AG04450 (cell line): Measurements from ENCODE around the gene BCL2L2. TPM values are rescaled to one million over a fixed set of nuclear protein-coding genes. Genes with fewer than 3 reads are reported as not detected.

ENCODE experiments used
- CTCF ChIA-PET: fragments of 300-600, 350-600 bp; formaldehyde crosslinking; extraction: SDS; loops from one replicate; lab custom pipeline; 2022; ENCODE audit warnings: antibody characterized with exemption, inconsistent platforms; lab: Charles Lee
- POLR2A ChIA-PET: fragments of 350-600 bp; formaldehyde crosslinking; extraction: SDS; loops from one replicate; lab custom pipeline; 2021; ENCODE audit warnings: antibody characterized with exemption, inconsistent platforms; lab: Yijun Ruan, JAX
- DNase-seq: peaks from one replicate; pipeline ENCODE4 v3.0.0-alpha.2; 2011; ENCODE audit warnings: low read depth, low spot score
- H3K27ac ChIP-seq: one replicate; pipeline ENCODE4 v1.5.1; 2012; ENCODE audit warnings: low read depth, low read length, control low read depth
- H3K27me3 ChIP-seq: one replicate; pipeline ENCODE4 v1.6.0; 2012; ENCODE audit warnings: low read length; ENCODE audit not compliant: control insufficient read depth, insufficient read depth
- H3K4me3 ChIP-seq: 2 replicates; pipeline ENCODE4 v1.5.1; 2011; ENCODE audit warnings: mild to moderate bottlenecking, low read depth, low read length, control low read depth
- H3K9me3 ChIP-seq: 2 replicates; pipeline ENCODE4 v1.5.1; 2012; ENCODE audit warnings: low read length; ENCODE audit not compliant: control insufficient read depth, insufficient read depth
- polyA plus RNA-seq: library from polyadenylated mRNA; depleted of rRNA; stranded (reverse); fragments of >200 nt; gene quantifications from 2 replicates; pipeline ENCODE4 v1.2.3, GENCODE V29; 2011
- TF ChIP-seq, protein P1 (sequence below): IDR thresholded peaks from 2 replicates; pipeline ENCODE4 v1.5.1; 2011; ENCODE audit warnings: low read depth, low read length, control low read depth, inconsistent platforms

BCL2L2 gene
- polyA plus RNA-seq, 1 experiment: 21.5 TPM

DNA sequence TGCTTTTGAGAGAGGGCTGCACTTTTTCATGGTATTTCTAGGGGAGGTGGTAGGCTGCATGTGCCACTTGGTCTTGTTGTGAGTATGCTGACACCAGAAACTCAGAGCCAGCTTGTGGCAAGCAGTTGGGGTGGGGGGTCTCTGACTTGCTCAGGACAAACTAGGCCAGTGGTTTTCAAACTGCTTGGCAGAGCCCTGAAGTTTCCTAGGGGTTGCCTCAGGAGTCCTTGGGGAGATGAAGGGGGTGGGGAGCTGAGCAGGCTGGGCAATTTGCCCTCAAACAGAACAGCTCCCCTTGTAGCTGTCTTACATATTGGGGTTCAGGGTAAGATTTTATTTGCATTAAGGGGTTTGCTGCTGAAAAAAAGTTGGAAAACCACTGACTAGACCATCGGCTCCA, 3.9 kb downstream of the BCL2L2 start:
- H3K4me3 ChIP-seq: no peak overlapping the region
- DNase-seq: no peak
- H3K9me3 ChIP-seq: no peaks in the 10 kb centered on the region; the same call in 1 of the 2 replicates
- H3K27ac ChIP-seq: no peak overlapping the region
- TF ChIP-seq, protein P1, sequence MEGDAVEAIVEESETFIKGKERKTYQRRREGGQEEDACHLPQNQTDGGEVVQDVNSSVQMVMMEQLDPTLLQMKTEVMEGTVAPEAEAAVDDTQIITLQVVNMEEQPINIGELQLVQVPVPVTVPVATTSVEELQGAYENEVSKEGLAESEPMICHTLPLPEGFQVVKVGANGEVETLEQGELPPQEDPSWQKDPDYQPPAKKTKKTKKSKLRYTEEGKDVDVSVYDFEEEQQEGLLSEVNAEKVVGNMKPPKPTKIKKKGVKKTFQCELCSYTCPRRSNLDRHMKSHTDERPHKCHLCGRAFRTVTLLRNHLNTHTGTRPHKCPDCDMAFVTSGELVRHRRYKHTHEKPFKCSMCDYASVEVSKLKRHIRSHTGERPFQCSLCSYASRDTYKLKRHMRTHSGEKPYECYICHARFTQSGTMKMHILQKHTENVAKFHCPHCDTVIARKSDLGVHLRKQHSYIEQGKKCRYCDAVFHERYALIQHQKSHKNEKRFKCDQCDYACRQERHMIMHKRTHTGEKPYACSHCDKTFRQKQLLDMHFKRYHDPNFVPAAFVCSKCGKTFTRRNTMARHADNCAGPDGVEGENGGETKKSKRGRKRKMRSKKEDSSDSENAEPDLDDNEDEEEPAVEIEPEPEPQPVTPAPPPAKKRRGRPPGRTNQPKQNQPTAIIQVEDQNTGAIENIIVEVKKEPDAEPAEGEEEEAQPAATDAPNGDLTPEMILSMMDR: no peak
- CTCF ChIA-PET: interaction anchor here (1.0 to 3.2 kb wide), 2 partner anchors 8 to 9 kb away, joined by 4 to 20 read pairs; partner anchors contain the start of gene PPP1R3E
- POLR2A ChIA-PET: interaction anchor here (2.1 kb wide), 1 partner anchor 11 kb away, joined by 8 read pairs; the partner anchor contains the start of gene PABPN1
- H3K27me3 ChIP-seq: no peaks in the 10 kb centered on the region

DNA sequence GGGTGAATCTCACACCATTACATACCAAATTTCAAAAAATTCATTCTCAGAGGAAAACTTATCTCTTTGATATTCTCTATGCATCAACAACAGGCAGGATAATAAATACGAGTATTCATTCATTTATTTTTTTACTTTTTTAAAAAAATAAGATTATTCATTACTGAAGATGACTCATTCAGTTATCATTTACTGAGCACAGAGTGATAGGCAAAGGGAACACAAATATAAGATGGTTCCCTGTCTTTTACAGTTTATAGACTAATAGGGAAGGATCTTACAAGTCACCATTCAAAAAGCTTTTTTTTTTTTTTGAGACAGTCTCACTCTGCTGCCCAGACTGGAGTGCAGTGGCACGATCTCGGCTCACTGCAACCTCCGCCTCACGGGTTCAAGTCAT, 9.7 kb downstream of the BCL2L2 start:
- POLR2A ChIA-PET: interaction anchor here (0.7 kb wide), 1 partner anchor 11 kb away, joined by 5 read pairs; no protein-coding TSS in a partner anchor
- Histone ChIP-seq H3K27me3 (no peaks in the 10 kb centered on the region), H3K27ac (no peak overlapping the region), H3K9me3 (no peaks in the 10 kb centered on the region), H3K4me3 (no peak overlapping the region)
- TF ChIP-seq, protein P1: no peak
- CTCF ChIA-PET: interaction anchor here (0.6 to 1.5 kb wide), 3 partner anchors 15 to 17 kb away, joined by 3 to 4 read pairs (median 3); no protein-coding TSS in a partner anchor
- no peak for DNase-seq

DNA sequence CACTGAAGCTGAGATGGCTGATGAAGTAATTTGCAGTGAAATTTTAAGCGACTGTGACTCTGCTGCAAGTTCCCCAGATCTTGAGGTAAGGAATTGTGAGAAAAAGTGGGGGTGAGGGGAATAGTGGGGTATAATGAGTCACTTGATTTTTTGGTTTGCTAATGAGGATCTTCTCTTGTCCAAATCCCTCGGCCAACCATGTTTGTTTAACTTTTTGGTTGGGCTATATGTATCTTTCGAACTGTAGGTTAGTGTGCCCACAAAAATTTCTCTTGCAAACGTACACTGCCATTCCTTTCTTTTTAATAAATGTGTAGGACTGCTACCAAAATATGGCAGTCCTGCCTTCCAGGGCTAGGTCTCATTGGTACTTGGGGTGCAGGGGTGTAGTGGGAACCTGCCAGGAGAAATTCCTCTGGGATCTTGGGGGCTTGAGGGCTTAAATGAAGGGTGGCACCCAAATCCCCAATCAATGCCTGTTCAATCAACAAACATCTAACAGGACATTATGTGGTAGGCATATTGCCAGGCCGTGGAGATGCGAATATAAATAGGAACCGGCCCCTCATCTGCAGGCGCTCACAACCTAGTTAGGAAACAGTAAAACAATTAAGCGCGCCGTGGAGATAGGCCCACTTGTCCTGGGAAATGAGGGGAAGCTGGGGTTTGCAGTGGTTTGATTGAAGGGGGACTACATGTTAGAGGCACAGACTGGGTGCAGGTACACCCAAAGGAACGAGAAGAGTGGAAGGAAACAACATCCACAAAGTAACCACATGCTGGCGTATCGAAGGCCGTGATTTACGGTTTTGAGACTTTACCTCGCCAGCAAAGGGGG, 13.3 kb downstream of the BCL2L2 start:
- Histone ChIP-seq H3K27ac (peak overlapping the region; percentile 93), H3K4me3 (no peak overlapping the region), H3K27me3 (no peaks in the 10 kb centered on the region), H3K9me3 (no peaks in the 10 kb centered on the region)
- TF ChIP-seq, protein P1: no peak
- POLR2A ChIA-PET: interaction anchor here (1.0 to 3.2 kb wide), 2 partner anchors 14 to 237 kb away, joined by 3 to 54 read pairs; partner anchors contain the start of gene BCL2L2
- DNase-seq: no peak
- CTCF ChIA-PET: interaction anchor here (0.6 to 2.9 kb wide), 4 partner anchors 19 to 1112 kb away, joined by 3 to 27 read pairs (median 9); no protein-coding TSS in a partner anchor

DNA sequence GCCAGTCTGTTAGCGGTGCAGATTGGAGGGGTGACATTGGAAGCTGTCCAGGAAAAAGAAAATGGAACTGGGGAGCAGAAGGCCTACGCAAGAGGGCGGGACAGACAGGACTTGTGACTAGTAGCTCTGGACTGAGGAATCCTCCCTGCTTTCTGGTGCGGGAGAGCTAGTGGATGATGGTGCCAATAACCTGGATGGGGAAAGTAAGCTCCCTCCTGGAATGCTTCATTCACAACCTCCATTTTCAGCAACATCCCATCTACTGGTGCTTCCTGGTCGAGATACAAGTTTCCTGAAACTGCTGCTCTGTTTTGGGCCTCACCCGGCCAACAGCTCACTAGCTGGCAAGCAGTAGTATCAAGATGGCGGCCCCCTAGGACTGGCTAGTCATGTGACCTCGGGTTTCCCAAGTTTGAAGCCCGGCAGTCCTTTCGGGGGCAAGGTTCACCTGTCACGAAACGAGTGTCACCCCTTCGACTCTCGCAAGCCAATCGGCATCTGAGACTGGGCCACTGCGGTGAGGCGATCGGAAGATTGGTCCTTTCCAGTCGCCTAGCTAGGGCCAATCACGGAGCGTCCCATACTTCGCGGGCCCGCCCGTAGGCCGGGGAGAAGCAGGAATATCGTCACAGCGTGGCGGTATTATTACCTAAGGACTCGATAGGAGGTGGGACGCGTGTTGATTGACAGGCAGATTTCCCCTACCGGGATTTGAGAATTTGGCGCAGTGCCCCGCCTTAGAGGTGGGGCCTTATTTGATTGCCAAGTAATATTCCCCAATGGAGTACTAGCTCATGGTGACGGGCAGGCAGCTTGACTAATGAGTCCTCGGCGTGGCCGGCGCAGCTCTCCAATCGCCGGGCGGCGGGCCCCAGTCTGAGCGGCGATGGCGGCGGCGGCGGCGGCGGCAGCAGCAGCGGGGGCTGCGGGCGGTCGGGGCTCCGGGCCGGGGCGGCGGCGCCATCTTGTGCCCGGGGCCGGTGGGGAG, 14.2 kb downstream of the BCL2L2 start, which contains the start of gene PABPN1:
Gene PABPN1, plus strand, starts transcription at position 874 of the 988 bp plus-strand sequence. Its CDS starts 13 bp downstream, at position 887.
- TF ChIP-seq, protein P1: no peak
- Histone ChIP-seq H3K9me3 (no peaks in the 10 kb centered on the region), H3K27me3 (no peaks in the 10 kb centered on the region), H3K27ac (peak within 1 kb of the TSS; percentile 93), H3K4me3 (peak within 1 kb of the TSS; percentile 78)
- peak; percentile 99 for DNase-seq
- CTCF ChIA-PET: interaction anchor here (0.6 to 8.8 kb wide), 11 partner anchors 15 to 252 kb away, joined by 3 to 138 read pairs (median 4); partner anchors contain the start of genes AP1G2, PPP1R3E and SLC22A17
- POLR2A ChIA-PET: interaction anchor here (0.6 to 3.2 kb wide), 9 partner anchors 9 to 338 kb away, joined by 3 to 54 read pairs (median 6); partner anchors contain the start of genes ACIN1, AJUBA, BCL2L2 and C14orf119
